PC-9 (cell line): ENCODE results near the gene KRTAP19-7. TPM values are rescaled to one million over a fixed set of nuclear protein-coding genes. Genes with fewer than 3 reads are reported as not detected.

Source experiments
- BruUV-seq: library from RNA; stranded (reverse); fragments of 400-500 nt; replicated peaks from 2 replicates; lab custom pipeline; 2021; lab: Mats Ljungman, UMichigan
- CTCF ChIA-PET: fragments of 300-600 bp; sonication (Branson Sonifier 250); formaldehyde crosslinking; loops from one replicate; lab custom pipeline; 2022; ENCODE audit warnings: antibody characterized with exemption; lab: Charles Lee
- POLR2A ChIA-PET: fragments of 300-600 bp; sonication (Branson Sonifier 250); formaldehyde crosslinking; loops from one replicate; lab custom pipeline; 2022; ENCODE audit warnings: antibody characterized with exemption; ENCODE audit not compliant: unreplicated experiment; lab: Charles Lee
- DNase-seq, 2 experiments: peaks; one replicate each; pipeline versions ENCODE4 v3.0.0 to v3.0.0-alpha.2; 2015 to 2022; ENCODE audit warnings: mixed read lengths in 1 of 2
- H2AFZ ChIP-seq: fragments of 200-600 bp; sonication (generic); 2 replicates; pipeline ENCODE4 v1.8.1; 2017; ENCODE audit warnings: antibody characterized with exemption
- H3F3A ChIP-seq: fragments of 200-600 bp; sonication (generic); 2 replicates; pipeline ENCODE4 v1.8.1; 2017; ENCODE audit warnings: antibody characterized with exemption, mild to moderate bottlenecking, low read depth; ENCODE audit not compliant: insufficient read depth
- H3K27ac ChIP-seq: fragments of 200-600 bp; sonication (generic); 2 replicates; pipeline ENCODE4 v1.6.1; 2016; ENCODE audit warnings: mixed run types
- H3K27me3 ChIP-seq: fragments of 200-600 bp; sonication (generic); 2 replicates; pipeline ENCODE4 v1.6.1; 2016; ENCODE audit warnings: low read depth, mixed run types; ENCODE audit not compliant: insufficient read depth
- H3K36me3 ChIP-seq: fragments of 200-600 bp; sonication (generic); 2 replicates; pipeline ENCODE4 v1.6.1; 2016; ENCODE audit warnings: low read depth, mixed run types
- H3K4me1 ChIP-seq: fragments of 200-600 bp; sonication (generic); replicated peaks from 2 replicates; pipeline ENCODE4 v1.6.1; 2016; ENCODE audit warnings: mixed run types; ENCODE audit not compliant: insufficient read depth
- H3K4me2 ChIP-seq: fragments of 200-600 bp; sonication (generic); 2 replicates; pipeline ENCODE4 v1.6.1; 2017; ENCODE audit warnings: mixed run types
- H3K4me3 ChIP-seq: fragments of 200-600 bp; sonication (generic); 2 replicates; pipeline ENCODE4 v1.6.1; 2016; ENCODE audit warnings: mixed run types
- H3K79me2 ChIP-seq: fragments of 200-600 bp; sonication (generic); 2 replicates; pipeline ENCODE4 v1.6.1; 2017; ENCODE audit warnings: low read depth, mixed run types
- H3K9me2 ChIP-seq: fragments of 200-600 bp; sonication (generic); 2 replicates; pipeline ENCODE4 v1.8.1; 2017; ENCODE audit warnings: mild to moderate bottlenecking; ENCODE audit not compliant: insufficient read depth
- H3K9me3 ChIP-seq: fragments of 200-600 bp; sonication (generic); 2 replicates; pipeline ENCODE4 v1.8.1; 2016; ENCODE audit warnings: low read depth; ENCODE audit not compliant: insufficient read depth
- H4K20me1 ChIP-seq: fragments of 200-600 bp; sonication (generic); 2 replicates; pipeline ENCODE4 v1.8.1; 2017; ENCODE audit not compliant: insufficient read depth
- EZH2 ChIP-seq: fragments of 200-600 bp; sonication (generic); IDR thresholded peaks from 2 replicates; pipeline ENCODE4 v1.8.0; 2017; ENCODE audit warnings: antibody characterized with exemption, low read depth
- intact Hi-C: fragments of 100-400 bp; cut with micrococcal nuclease; formaldehyde crosslinking; loops from one replicate; pipeline ENCODE4 v1.10.0; 2022; ENCODE audit not compliant: unreplicated experiment
- total RNA-seq: library from RNA; stranded (reverse); gene quantifications from 2 replicates; pipeline ENCODE4 v1.2.3, GENCODE V29; 2021
- TF ChIP-seq, protein P1 (sequence below): fragments of 200-600 bp; sonication (generic); conservative IDR thresholded peaks from 2 replicates; pipeline ENCODE4 v1.6.1; 2017; ENCODE audit warnings: mixed run types, antibody characterized with exemption, mild to moderate bottlenecking, moderate library complexity

The KRTAP19-7 gene
- total RNA-seq, 1 experiment from 2014 or later = not detected

- Histone ChIP-seq H3K4me3 (no peak within 1 kb of the TSS), H2AFZ (no peak within 1 kb of the TSS), H3K9me3 (no peaks in the 10 kb centered on the region), H4K20me1 (no peaks in the 10 kb centered on the region), H3F3A (no peaks in the 10 kb centered on the region), H3K4me1 (no peaks in the 10 kb centered on the region), H3K27me3 (no peaks in the 10 kb centered on the region), H3K27ac (no peak within 1 kb of the TSS), H3K9me2 (no peaks in the 10 kb centered on the region), H3K36me3 (no peaks in the 10 kb centered on the region), H3K79me2 (no peaks in the 10 kb centered on the region), H3K4me2 (no peak within 1 kb of the TSS)
- intact Hi-C loops = no loop called here
- TF ChIP-seq EZH2 = no peak
- TF ChIP-seq, protein P1, sequence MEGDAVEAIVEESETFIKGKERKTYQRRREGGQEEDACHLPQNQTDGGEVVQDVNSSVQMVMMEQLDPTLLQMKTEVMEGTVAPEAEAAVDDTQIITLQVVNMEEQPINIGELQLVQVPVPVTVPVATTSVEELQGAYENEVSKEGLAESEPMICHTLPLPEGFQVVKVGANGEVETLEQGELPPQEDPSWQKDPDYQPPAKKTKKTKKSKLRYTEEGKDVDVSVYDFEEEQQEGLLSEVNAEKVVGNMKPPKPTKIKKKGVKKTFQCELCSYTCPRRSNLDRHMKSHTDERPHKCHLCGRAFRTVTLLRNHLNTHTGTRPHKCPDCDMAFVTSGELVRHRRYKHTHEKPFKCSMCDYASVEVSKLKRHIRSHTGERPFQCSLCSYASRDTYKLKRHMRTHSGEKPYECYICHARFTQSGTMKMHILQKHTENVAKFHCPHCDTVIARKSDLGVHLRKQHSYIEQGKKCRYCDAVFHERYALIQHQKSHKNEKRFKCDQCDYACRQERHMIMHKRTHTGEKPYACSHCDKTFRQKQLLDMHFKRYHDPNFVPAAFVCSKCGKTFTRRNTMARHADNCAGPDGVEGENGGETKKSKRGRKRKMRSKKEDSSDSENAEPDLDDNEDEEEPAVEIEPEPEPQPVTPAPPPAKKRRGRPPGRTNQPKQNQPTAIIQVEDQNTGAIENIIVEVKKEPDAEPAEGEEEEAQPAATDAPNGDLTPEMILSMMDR = no peak
- no TSS peak for BruUV-seq
- ChIA-PET POLR2A (no interaction called here), CTCF (no interaction called here)
- DNase-seq = no peak
These were observed 37.7 kb upstream of the KRTAP19-7 start, which contains the start of gene KRTAP6-2 for GRCh38 chr21:30598802-30599201. TSS of gene KRTAP6-2 (minus strand) at chr21:30598902. CDS start at chr21:30598874, 28 bp downstream.

GRCh38 chr21:30592140-30592539 is 31.0 kb upstream of the KRTAP19-7 start, which contains the start of gene KRTAP6-3:
TSS of gene KRTAP6-3 (plus strand) at chr21:30592440. CDS start at chr21:30592446, 6 bp downstream.
- DNase-seq = no peak
- TF ChIP-seq, protein P1 = no peak
- TF ChIP-seq EZH2 = no peak
- H3K27ac ChIP-seq = no peak within 1 kb of the TSS
- H2AFZ ChIP-seq = no peak within 1 kb of the TSS
- H3K4me1 ChIP-seq = no peaks in the 10 kb centered on the region
- no peaks in the 10 kb centered on the region for H3K9me2 ChIP-seq
- intact Hi-C loops = no loop called here
- no peaks in the 10 kb centered on the region for H3F3A ChIP-seq
- POLR2A ChIA-PET = no interaction called here
- H3K27me3 ChIP-seq = no peaks in the 10 kb centered on the region
- no TSS peak for BruUV-seq
- H3K79me2 ChIP-seq = no peaks in the 10 kb centered on the region
- H3K4me3 ChIP-seq = no peak within 1 kb of the TSS
- H3K9me3 ChIP-seq = no peaks in the 10 kb centered on the region
- H3K36me3 ChIP-seq = no peaks in the 10 kb centered on the region
- no peaks in the 10 kb centered on the region for H4K20me1 ChIP-seq
- CTCF ChIA-PET = no interaction called here
- H3K4me2 ChIP-seq = no peak within 1 kb of the TSS

GRCh38 chr21:30590297-30590696 is 29.2 kb upstream of the KRTAP19-7 start, which contains the start of gene KRTAP22-2:
TSS of gene KRTAP22-2 (minus strand) at chr21:30590397.
- Histone ChIP-seq H3F3A (no peaks in the 10 kb centered on the region), H3K9me2 (no peaks in the 10 kb centered on the region), H3K36me3 (no peaks in the 10 kb centered on the region), H3K27ac (no peak within 1 kb of the TSS), H3K27me3 (no peaks in the 10 kb centered on the region), H3K9me3 (no peaks in the 10 kb centered on the region), H3K79me2 (no peaks in the 10 kb centered on the region), H2AFZ (no peak within 1 kb of the TSS), H4K20me1 (no peaks in the 10 kb centered on the region), H3K4me3 (no peak within 1 kb of the TSS), H3K4me1 (no peaks in the 10 kb centered on the region), H3K4me2 (no peak within 1 kb of the TSS)
- CTCF ChIA-PET = no interaction called here
- intact Hi-C loops = no loop called here
- POLR2A ChIA-PET = no interaction called here
- BruUV-seq = no TSS peak
- TF ChIP-seq EZH2 = no peak
- TF ChIP-seq, protein P1 = no peak
- no peak for DNase-seq
